OCI-LY1 (cell line): ENCODE data around the gene POLR2B.

ENCODE experiments used
- EZH2 ChIP-seq: fragments of 200-600 bp; sonication (generic), shearing (Covaris generic); IDR thresholded peaks from 2 replicates; pipeline ENCODE4 v1.8.0; 2017; ENCODE audit warnings: borderline replicate concordance, mixed run types, mild to moderate bottlenecking, antibody characterized with exemption, low read length, moderate library complexity, mixed read lengths
- TF ChIP-seq, protein P1 (sequence below): fragments of 200-600 bp; sonication (generic), shearing (Covaris generic); IDR thresholded peaks from 2 replicates; pipeline ENCODE4 v1.5.1; 2017; ENCODE audit warnings: mild to moderate bottlenecking, antibody characterized with exemption, low read length, moderate library complexity, mixed read lengths

DNA sequence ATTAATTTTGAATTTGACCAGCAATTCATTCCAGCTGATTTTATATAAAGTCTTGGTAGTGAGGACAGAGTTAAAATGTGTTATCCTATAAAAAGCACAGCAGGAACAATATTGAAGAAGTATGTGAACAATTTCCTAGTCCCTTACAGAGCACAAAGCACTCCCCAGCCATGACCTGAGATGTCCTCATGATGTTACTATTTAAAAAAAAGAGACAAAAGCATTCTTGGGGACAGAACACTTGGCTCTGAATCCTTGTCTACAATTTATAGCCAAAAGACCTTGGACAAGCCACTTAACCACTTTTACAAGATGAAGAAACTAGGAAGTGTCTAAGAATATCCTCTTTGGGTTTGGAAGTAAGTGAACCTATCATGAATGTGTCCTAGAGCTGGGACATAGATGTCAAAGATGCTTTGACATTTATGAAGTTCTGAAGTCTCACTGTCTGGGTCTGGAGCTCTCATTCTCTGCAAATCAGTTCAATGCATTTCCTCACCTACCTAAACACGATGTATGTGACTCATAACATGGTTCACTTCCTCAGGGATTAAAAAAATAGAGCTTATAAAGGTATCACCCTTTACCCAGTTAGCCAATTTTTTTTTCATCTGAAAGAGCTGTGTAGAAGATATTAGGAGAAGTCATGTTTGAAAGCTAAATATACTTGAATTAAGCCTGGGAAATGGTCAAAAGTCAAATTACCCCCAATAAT, 70.1 kb downstream of the POLR2B start:
- TF ChIP-seq, protein P1, sequence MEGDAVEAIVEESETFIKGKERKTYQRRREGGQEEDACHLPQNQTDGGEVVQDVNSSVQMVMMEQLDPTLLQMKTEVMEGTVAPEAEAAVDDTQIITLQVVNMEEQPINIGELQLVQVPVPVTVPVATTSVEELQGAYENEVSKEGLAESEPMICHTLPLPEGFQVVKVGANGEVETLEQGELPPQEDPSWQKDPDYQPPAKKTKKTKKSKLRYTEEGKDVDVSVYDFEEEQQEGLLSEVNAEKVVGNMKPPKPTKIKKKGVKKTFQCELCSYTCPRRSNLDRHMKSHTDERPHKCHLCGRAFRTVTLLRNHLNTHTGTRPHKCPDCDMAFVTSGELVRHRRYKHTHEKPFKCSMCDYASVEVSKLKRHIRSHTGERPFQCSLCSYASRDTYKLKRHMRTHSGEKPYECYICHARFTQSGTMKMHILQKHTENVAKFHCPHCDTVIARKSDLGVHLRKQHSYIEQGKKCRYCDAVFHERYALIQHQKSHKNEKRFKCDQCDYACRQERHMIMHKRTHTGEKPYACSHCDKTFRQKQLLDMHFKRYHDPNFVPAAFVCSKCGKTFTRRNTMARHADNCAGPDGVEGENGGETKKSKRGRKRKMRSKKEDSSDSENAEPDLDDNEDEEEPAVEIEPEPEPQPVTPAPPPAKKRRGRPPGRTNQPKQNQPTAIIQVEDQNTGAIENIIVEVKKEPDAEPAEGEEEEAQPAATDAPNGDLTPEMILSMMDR = no peak
- TF ChIP-seq EZH2 = no peak
